HepG2 (cell line): ENCODE measurements around the gene ZGRF1. TPM values are rescaled to one million over a fixed set of nuclear protein-coding genes. Genes with fewer than 3 reads are reported as not detected.

ENCODE experiments used
- ATAC-seq: fragments of 200-7000 bp; cut with Tn5 transposase; 3 replicates; pipeline ENCODE4 v1.9.1; 2020; ENCODE audit warnings: mild to moderate bottlenecking, moderate library complexity
- BruUV-seq: library from RNA; stranded (reverse); fragments of 400-500 nt; replicated peaks from 2 replicates; lab custom pipeline; 2021; lab: Mats Ljungman, UMichigan
- CTCF ChIA-PET: fragments of 300-600 bp; formaldehyde crosslinking; extraction: SDS; loops from one replicate; lab custom pipeline; 2021; ENCODE audit warnings: low total read pairs, inconsistent platforms, low intra/inter-chr PET ratio; lab: Yijun Ruan, JAX
- POLR2A ChIA-PET: fragments of 350-600 bp; sonication (Branson Sonifier 250); formaldehyde crosslinking; loops from one replicate; lab custom pipeline; 2020; ENCODE audit warnings: antibody characterized with exemption, inconsistent platforms; lab: Yijun Ruan, JAX
- DNase-seq: peaks from one replicate; pipeline ENCODE4 v3.0.0-alpha.2; 2015; ENCODE audit warnings: low spot score
- FAIRE-seq: peaks from 3 replicates; lab custom pipeline; 2011; peaks lifted over from hg19 to GRCh38; lab: Jason Lieb, UNC
- H2AFZ ChIP-seq: one replicate; pipeline ENCODE4 v1.6.1; 2011; ENCODE audit warnings: low read length, inconsistent platforms
- H3K27ac ChIP-seq: fragments of 300-600 bp; 3 replicates; pipeline ENCODE4 v1.8.0; 2011; ENCODE audit warnings: mixed run types, mild to moderate bottlenecking, mixed read lengths, low read length, inconsistent platforms; ENCODE audit not compliant: insufficient read depth; ENCODE audit errors: extremely low read length
- H3K27me3 ChIP-seq, 2 experiments: fragments of 200-600 bp in 1 of 2; 2 replicates in 1 of 2; 3 replicates in 1 of 2; pipeline versions ENCODE4 v1.6.0 to v1.8.0; 2011; ENCODE audit warnings: low read length in 2 of 2, mild to moderate bottlenecking in 2 of 2, moderate library complexity in 2 of 2, inconsistent platforms in 1 of 2; ENCODE audit not compliant: insufficient read depth in 2 of 2, control insufficient read depth in 1 of 2
- H3K36me3 ChIP-seq, 2 experiments: fragments of 200-600 bp in 1 of 2; replicated peaks in 1 of 2; 2 replicates in 1 of 2; 3 replicates in 1 of 2; pipeline versions ENCODE4 v1.5.1 to v1.8.0; 2011; ENCODE audit warnings: low read length in 2 of 2, inconsistent platforms in 1 of 2; ENCODE audit not compliant: insufficient read depth in 2 of 2, control insufficient read depth in 1 of 2
- H3K4me1 ChIP-seq: 2 replicates; pipeline ENCODE4 v1.5.1; 2012; ENCODE audit warnings: low read length, inconsistent platforms; ENCODE audit not compliant: insufficient read depth
- H3K4me2 ChIP-seq: 2 replicates; pipeline ENCODE4 v1.6.0; 2011; ENCODE audit warnings: low read depth, low read length, inconsistent platforms
- H3K4me3 ChIP-seq, 3 experiments: fragments of 200-600 bp in 1 of 3; sonication (generic), shearing (Covaris generic) in 1 of 3; replicated peaks in 1 of 3; 2 replicates each; pipeline ENCODE4 v1.5.1; 2011 to 2016; ENCODE audit warnings: low read length in 3 of 3, inconsistent platforms in 2 of 3, low read depth in 2 of 3, mild to moderate bottlenecking in 2 of 3, control low read depth in 1 of 3, mixed read lengths in 1 of 3; ENCODE audit not compliant: insufficient read depth in 1 of 3
- H3K79me2 ChIP-seq: one replicate; pipeline ENCODE4 v1.6.1; 2011; ENCODE audit warnings: low read length, inconsistent platforms; ENCODE audit not compliant: insufficient read depth
- H3K9ac ChIP-seq: 2 replicates; pipeline ENCODE4 v1.6.0; 2011; ENCODE audit warnings: mild to moderate bottlenecking, low read depth, low read length, inconsistent platforms; ENCODE audit not compliant: insufficient read depth
- H3K9me3 ChIP-seq: 2 replicates; pipeline ENCODE4 v1.5.1; 2012; ENCODE audit warnings: mild to moderate bottlenecking, low read length
- H4K20me1 ChIP-seq: 2 replicates; pipeline ENCODE4 v1.6.0; 2011; ENCODE audit warnings: inconsistent platforms, mild to moderate bottlenecking, low read length, moderate library complexity; ENCODE audit not compliant: insufficient read depth
- ZNF136 ChIP-seq: sonication (generic); formaldehyde crosslinking; IDR thresholded peaks from 2 replicates; pipeline ENCODE4 v1.8.1; 2022; ENCODE audit warnings: low read depth, mild to moderate bottlenecking, moderate library complexity, missing genetic modification reagents
- WGBS: methylation state at CpG from one replicate; pipeline ENCODE4 v1.1.6; 2017; ENCODE audit warnings: low lambda C conversion rate; 5-methylcytosine and 5-hydroxymethylcytosine counted together
- in situ Hi-C: cut with HindIII; loops from 2 replicates; pipeline ENCODE4 v1.10.0; 2017; ENCODE audit warnings: low pct_unique_long_range_greater_than_20kb; ENCODE audit not compliant: extremely low pct_ligation_motif_present
- intact Hi-C: fragments of 100-400 bp; cut with micrococcal nuclease; formaldehyde crosslinking; loops from one replicate; pipeline ENCODE4 v1.10.0; 2022; ENCODE audit not compliant: unreplicated experiment
- polyA plus RNA-seq, 8 experiments: library from polyadenylated mRNA; depleted of rRNA in 3 of 8; stranded (reverse) in 7 of 8; unstranded in 1 of 8; fragments of >200 nt; fragmentation: Illumina TruSeq in 4 of 8; extraction: Trizol in 4 of 8; gene quantifications; 2 replicates each; pipeline versions ENCODE4 v1.2.1 to v1.2.3, GENCODE V29; 2011 to 2016; ENCODE audit warnings: low read depth in 4 of 8, missing spikeins in 1 of 8, mixed read lengths in 1 of 8; ENCODE audit not compliant: insufficient read depth in 1 of 8
- total RNA-seq, 5 experiments: library from RNA; depleted of rRNA; stranded (reverse); fragments of >200 nt; fragmentation: Illumina TruSeq; extraction: Trizol; gene quantifications; 2 replicates each; pipeline ENCODE4 v1.2.3, GENCODE V29; 2016; ENCODE audit warnings: low read depth in 1 of 5
- TF ChIP-seq, protein P1 (sequence below): IDR thresholded peaks from 2 replicates; pipeline ENCODE4 v1.6.1; 2016; ENCODE audit warnings: missing biosample characterization, missing genetic modification reagents, low read depth
- TF ChIP-seq, protein P2 (sequence below): sonication (generic); formaldehyde crosslinking; IDR thresholded peaks from 2 replicates; pipeline ENCODE4 v1.5.0; 2020; ENCODE audit warnings: mild to moderate bottlenecking, missing genetic modification reagents
- TF ChIP-seq, protein P3 (sequence below), 2 experiments: fragments of 450-650 bp in 1 of 2; sonication (generic) in 1 of 2; formaldehyde crosslinking; IDR thresholded peaks; 2 replicates each; pipeline versions ENCODE4 v1.5.0 to v1.8.0; 2020 to 2022; ENCODE audit warnings: mild to moderate bottlenecking in 1 of 2, missing genetic modification reagents in 1 of 2

ZGRF1 gene
- total and polyA plus RNA-seq, 2 of the 13 experiments (the other 11 are each of a cell fraction or from before 2014, with no cell fraction given): 8.6 to 15.9 TPM

DNA sequence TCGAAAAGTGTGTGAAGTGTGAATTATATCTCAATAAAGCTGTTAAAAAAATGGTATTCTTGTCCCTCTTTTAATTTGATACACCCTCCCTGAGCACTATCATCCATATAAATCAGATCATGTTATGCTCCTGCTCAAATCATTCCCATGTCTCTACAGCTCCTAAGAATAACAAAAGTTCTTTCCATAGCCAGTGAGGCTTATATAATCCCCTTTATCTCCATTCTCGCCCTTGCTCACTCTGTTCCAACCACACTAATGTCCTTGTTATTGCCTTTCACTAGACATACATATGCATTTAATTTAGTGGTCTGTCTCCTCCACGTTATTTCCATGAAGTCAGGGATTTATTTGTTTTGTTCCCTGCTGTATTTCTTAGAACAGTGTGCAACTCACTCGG, 10.5 kb downstream of the ZGRF1 start:
- CTCF ChIA-PET: no interaction called here
- ATAC-seq: no peak
- no peaks in the 10 kb centered on the region for H3K9me3 ChIP-seq
- TF ChIP-seq, protein P1, sequence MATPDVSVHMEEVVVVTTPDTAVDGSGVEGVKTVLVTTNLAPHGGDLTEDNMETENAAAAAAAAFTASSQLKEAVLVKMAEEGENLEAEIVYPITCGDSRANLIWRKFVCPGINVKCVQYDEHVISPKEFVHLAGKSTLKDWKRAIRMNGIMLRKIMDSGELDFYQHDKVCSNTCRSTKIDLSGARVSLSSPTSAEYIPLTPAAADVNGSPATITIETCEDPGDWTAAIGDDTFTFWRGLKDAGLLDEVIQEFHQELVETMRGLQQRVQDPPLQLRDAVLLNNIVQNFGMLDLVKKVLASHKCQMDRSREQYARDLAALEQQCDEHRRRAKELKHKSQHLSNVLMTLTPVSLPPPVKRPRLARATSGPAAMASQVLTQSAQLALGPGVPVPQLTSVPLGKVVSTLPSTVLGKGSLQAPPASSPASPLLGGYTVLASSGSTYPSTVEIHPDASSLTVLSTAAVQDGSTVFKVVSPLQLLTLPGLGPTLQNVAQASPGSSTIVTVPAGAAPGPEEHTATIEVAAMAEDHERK (CRISPR knock-in tag): no peak
- no peak for TF ChIP-seq ZNF136 (CRISPR knock-in tag)
- TF ChIP-seq, protein P2, sequence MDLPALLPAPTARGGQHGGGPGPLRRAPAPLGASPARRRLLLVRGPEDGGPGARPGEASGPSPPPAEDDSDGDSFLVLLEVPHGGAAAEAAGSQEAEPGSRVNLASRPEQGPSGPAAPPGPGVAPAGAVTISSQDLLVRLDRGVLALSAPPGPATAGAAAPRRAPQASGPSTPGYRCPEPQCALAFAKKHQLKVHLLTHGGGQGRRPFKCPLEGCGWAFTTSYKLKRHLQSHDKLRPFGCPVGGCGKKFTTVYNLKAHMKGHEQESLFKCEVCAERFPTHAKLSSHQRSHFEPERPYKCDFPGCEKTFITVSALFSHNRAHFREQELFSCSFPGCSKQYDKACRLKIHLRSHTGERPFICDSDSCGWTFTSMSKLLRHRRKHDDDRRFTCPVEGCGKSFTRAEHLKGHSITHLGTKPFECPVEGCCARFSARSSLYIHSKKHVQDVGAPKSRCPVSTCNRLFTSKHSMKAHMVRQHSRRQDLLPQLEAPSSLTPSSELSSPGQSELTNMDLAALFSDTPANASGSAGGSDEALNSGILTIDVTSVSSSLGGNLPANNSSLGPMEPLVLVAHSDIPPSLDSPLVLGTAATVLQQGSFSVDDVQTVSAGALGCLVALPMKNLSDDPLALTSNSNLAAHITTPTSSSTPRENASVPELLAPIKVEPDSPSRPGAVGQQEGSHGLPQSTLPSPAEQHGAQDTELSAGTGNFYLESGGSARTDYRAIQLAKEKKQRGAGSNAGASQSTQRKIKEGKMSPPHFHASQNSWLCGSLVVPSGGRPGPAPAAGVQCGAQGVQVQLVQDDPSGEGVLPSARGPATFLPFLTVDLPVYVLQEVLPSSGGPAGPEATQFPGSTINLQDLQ: no peak
- TF ChIP-seq, protein P3, sequence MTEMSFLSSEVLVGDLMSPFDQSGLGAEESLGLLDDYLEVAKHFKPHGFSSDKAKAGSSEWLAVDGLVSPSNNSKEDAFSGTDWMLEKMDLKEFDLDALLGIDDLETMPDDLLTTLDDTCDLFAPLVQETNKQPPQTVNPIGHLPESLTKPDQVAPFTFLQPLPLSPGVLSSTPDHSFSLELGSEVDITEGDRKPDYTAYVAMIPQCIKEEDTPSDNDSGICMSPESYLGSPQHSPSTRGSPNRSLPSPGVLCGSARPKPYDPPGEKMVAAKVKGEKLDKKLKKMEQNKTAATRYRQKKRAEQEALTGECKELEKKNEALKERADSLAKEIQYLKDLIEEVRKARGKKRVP (CRISPR knock-in tag; IDR thresholded peaks at IDR 0.05): no peak
- TF ChIP-seq, all 625 proteins: peak for 0
- H3K9ac ChIP-seq: no peak overlapping the region
- no peak for FAIRE-seq
- BruUV-seq: no TSS peak
- in situ Hi-C loops: no loop called here
- 93% methylated on average over 4 of the region's 4 CpGs for WGBS
- no peaks in the 10 kb centered on the region for H3K79me2 ChIP-seq
- H3K36me3 ChIP-seq: 0 out of 5 replicates have a peak, but pooled peaks cover 0 to 3% of the 10 kb centered on the region in 2 experiments
- intact Hi-C loops: no loop called here
- no peaks in the 10 kb centered on the region for H3K27me3 ChIP-seq
- no peak overlapping the region for H3K27ac ChIP-seq
- POLR2A ChIA-PET: no interaction called here
- no peak overlapping the region for H3K4me3 ChIP-seq
- no peaks in the 10 kb centered on the region for H3K4me1 ChIP-seq
- H4K20me1 ChIP-seq: no peaks in the 10 kb centered on the region
- DNase-seq: no peak
- H2AFZ ChIP-seq: no peak overlapping the region
- no peak overlapping the region for H3K4me2 ChIP-seq
